HepG2 (cell line): ENCODE data around the gene ZMYND10. TPM values are rescaled to one million over a fixed set of nuclear protein-coding genes. Genes with fewer than 3 reads are reported as not detected.

ENCODE experiments used
- BRF2 ChIP-seq: sonication (generic); formaldehyde crosslinking; IDR thresholded peaks from 2 replicates; pipeline ENCODE4 v1.8.1; 2022; ENCODE audit warnings: mild to moderate bottlenecking, missing genetic modification reagents
- CBX1 ChIP-seq: IDR thresholded peaks from one replicate; pipeline ENCODE4 v1.6.1; 2016; ENCODE audit warnings: antibody characterized with exemption, low read depth
- CBX2 ChIP-seq, 2 experiments: fragments of 200-600 bp in 1 of 2; sonication (generic); formaldehyde crosslinking in 1 of 2; IDR thresholded peaks; 2 replicates each; pipeline versions ENCODE4 v1.7.0 to v1.8.1; 2018 to 2022; ENCODE audit warnings: low read depth in 2 of 2, low read length in 1 of 2, mild to moderate bottlenecking in 1 of 2, missing genetic modification reagents in 1 of 2
- NRL ChIP-seq: sonication (generic); formaldehyde crosslinking; IDR thresholded peaks from 2 replicates; pipeline ENCODE4 v1.5.0; 2020; ENCODE audit warnings: missing genetic modification reagents, mild to moderate bottlenecking, moderate library complexity, borderline replicate concordance
- RXRA ChIP-seq: sonication (generic); formaldehyde crosslinking; IDR thresholded peaks from 2 replicates; pipeline ENCODE4 v1.5.1; 2020; ENCODE audit warnings: missing genetic modification reagents
- TCF12 ChIP-seq, 2 experiments: fragments of 450-650 bp in 1 of 2; sonication (generic) in 1 of 2; formaldehyde crosslinking in 1 of 2; IDR thresholded peaks; 2 replicates each; pipeline versions ENCODE4 v1.6.1 to v1.8.0; 2017 to 2022; ENCODE audit warnings: antibody characterized with exemption in 1 of 2, mild to moderate bottlenecking in 1 of 2, missing genetic modification reagents in 1 of 2, moderate library complexity in 1 of 2
- ZBED4 ChIP-seq: sonication (generic); formaldehyde crosslinking; IDR thresholded peaks from 2 replicates; pipeline ENCODE4 v1.4.0; 2020; ENCODE audit warnings: missing genetic modification reagents, borderline replicate concordance
- ZBTB2 ChIP-seq: sonication (generic); formaldehyde crosslinking; IDR thresholded peaks from 2 replicates; pipeline ENCODE4 v1.8.0; 2022; ENCODE audit warnings: low read depth, missing genetic modification reagents
- ZNF124 ChIP-seq: sonication (generic); formaldehyde crosslinking; IDR thresholded peaks from 2 replicates; pipeline ENCODE4 v1.4.0; 2020; ENCODE audit warnings: missing genetic modification reagents
- ZNF274 ChIP-seq: sonication (generic); formaldehyde crosslinking; IDR thresholded peaks from 2 replicates; pipeline ENCODE4 v1.5.1; 2020; ENCODE audit warnings: mild to moderate bottlenecking, missing genetic modification reagents
- ZNF383 ChIP-seq: sonication (generic); formaldehyde crosslinking; IDR thresholded peaks from 2 replicates; pipeline ENCODE4 v1.4.0; 2020; ENCODE audit warnings: missing genetic modification reagents, mild to moderate bottlenecking, borderline replicate concordance
- ZNF569 ChIP-seq: sonication (generic); formaldehyde crosslinking; IDR thresholded peaks from 2 replicates; pipeline ENCODE4 v1.5.0; 2020; ENCODE audit warnings: mild to moderate bottlenecking, missing genetic modification reagents, moderate library complexity, borderline replicate concordance
- ZNF772 ChIP-seq: sonication (generic); formaldehyde crosslinking; IDR thresholded peaks from 2 replicates; pipeline ENCODE4 v1.5.0; 2020; ENCODE audit warnings: mild to moderate bottlenecking, missing genetic modification reagents
- polyA plus RNA-seq, 8 experiments: library from polyadenylated mRNA; depleted of rRNA in 3 of 8; stranded (reverse) in 7 of 8; unstranded in 1 of 8; fragments of >200 nt; fragmentation: Illumina TruSeq in 4 of 8; extraction: Trizol in 4 of 8; gene quantifications; 2 replicates each; pipeline versions ENCODE4 v1.2.1 to v1.2.3, GENCODE V29; 2011 to 2016; ENCODE audit warnings: low read depth in 4 of 8, missing spikeins in 1 of 8, mixed read lengths in 1 of 8; ENCODE audit not compliant: insufficient read depth in 1 of 8
- total RNA-seq, 5 experiments: library from RNA; depleted of rRNA; stranded (reverse); fragments of >200 nt; fragmentation: Illumina TruSeq; extraction: Trizol; gene quantifications; 2 replicates each; pipeline ENCODE4 v1.2.3, GENCODE V29; 2016; ENCODE audit warnings: low read depth in 1 of 5
- TF ChIP-seq, protein P1 (sequence below): sonication (generic); formaldehyde crosslinking; IDR thresholded peaks from 2 replicates; pipeline ENCODE4 v1.5.0; 2020; ENCODE audit warnings: missing genetic modification reagents, mild to moderate bottlenecking, borderline replicate concordance
- TF ChIP-seq, protein P2 (sequence below): sonication (generic); formaldehyde crosslinking; IDR thresholded peaks from 2 replicates; pipeline ENCODE4 v1.8.0; 2022; ENCODE audit warnings: mild to moderate bottlenecking, missing genetic modification reagents, moderate library complexity
- TF ChIP-seq, protein P3 (sequence below): sonication (generic); formaldehyde crosslinking; IDR thresholded peaks from 2 replicates; pipeline ENCODE4 v1.5.0; 2020; ENCODE audit warnings: missing genetic modification reagents

Gene ZMYND10
- total and polyA plus RNA-seq, 2 of the 13 experiments (the other 11 are each of a cell fraction or from before 2014, with no cell fraction given): 0.60 to 0.74 TPM

GRCh38 chr3:50302095-50303012 lies 43.2 kb downstream of the ZMYND10 start (continued):
- TF ChIP-seq CBX2 (IDR thresholded peaks at IDR 0.05; ENCODE audit: low read depth, low read length) (no peak), CBX2 (CRISPR knock-in tag; IDR thresholded peaks at IDR 0.05; ENCODE audit: low read depth) (no peak), ZBTB2 (no peak), RXRA (peak; percentile 8; the same call in 1 of the 2 replicates), ZNF274 (peak; percentile 30; the same call in 1 of the 2 replicates), CBX1 (no peak), NRL (CRISPR knock-in tag) (peak; percentile 26; the same call in 1 of the 2 replicates), ZBED4 (CRISPR knock-in tag) (no peak), ZNF772 (CRISPR knock-in tag) (peak; percentile 56; the same call in 1 of the 2 replicates), ZNF383 (CRISPR knock-in tag) (no peak), TCF12 (IDR thresholded peaks at IDR 0.05) (no peak), TCF12 (CRISPR knock-in tag; IDR thresholded peaks at IDR 0.05) (no peak), ZNF124 (CRISPR knock-in tag) (no peak), BRF2 (CRISPR knock-in tag) (no peak), ZNF569 (CRISPR knock-in tag) (no peak)
- TF ChIP-seq, protein P1, sequence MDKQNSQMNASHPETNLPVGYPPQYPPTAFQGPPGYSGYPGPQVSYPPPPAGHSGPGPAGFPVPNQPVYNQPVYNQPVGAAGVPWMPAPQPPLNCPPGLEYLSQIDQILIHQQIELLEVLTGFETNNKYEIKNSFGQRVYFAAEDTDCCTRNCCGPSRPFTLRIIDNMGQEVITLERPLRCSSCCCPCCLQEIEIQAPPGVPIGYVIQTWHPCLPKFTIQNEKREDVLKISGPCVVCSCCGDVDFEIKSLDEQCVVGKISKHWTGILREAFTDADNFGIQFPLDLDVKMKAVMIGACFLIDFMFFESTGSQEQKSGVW (CRISPR knock-in tag): no peak
- TF ChIP-seq, protein P2, sequence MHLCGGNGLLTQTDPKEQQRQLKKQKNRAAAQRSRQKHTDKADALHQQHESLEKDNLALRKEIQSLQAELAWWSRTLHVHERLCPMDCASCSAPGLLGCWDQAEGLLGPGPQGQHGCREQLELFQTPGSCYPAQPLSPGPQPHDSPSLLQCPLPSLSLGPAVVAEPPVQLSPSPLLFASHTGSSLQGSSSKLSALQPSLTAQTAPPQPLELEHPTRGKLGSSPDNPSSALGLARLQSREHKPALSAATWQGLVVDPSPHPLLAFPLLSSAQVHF (CRISPR knock-in tag): 0 out of 2 replicates have a peak, but pooled peaks have one; percentile 25
- TF ChIP-seq, protein P3, sequence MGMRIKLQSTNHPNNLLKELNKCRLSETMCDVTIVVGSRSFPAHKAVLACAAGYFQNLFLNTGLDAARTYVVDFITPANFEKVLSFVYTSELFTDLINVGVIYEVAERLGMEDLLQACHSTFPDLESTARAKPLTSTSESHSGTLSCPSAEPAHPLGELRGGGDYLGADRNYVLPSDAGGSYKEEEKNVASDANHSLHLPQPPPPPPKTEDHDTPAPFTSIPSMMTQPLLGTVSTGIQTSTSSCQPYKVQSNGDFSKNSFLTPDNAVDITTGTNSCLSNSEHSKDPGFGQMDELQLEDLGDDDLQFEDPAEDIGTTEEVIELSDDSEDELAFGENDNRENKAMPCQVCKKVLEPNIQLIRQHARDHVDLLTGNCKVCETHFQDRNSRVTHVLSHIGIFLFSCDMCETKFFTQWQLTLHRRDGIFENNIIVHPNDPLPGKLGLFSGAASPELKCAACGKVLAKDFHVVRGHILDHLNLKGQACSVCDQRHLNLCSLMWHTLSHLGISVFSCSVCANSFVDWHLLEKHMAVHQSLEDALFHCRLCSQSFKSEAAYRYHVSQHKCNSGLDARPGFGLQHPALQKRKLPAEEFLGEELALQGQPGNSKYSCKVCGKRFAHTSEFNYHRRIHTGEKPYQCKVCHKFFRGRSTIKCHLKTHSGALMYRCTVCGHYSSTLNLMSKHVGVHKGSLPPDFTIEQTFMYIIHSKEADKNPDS (CRISPR knock-in tag): no peak
